ENCODE measurements around the gene FAAP20.

Gene FAAP20

GRCh38 chr1:2194319-2194897 lies at the start of gene FAAP20:
TSS of gene FAAP20 (minus strand) at chr1:2194772. CDS start at chr1:2194749, 23 bp downstream.
- peak; percentile 42 to 56 for DNase-seq (ENCODE audit: low read depth in 2 of 2)

- no peak for DNase-seq (ENCODE audit: low read depth in 2 of 2)
Observed at GRCh38 chr1:2242814-2243725, 48.5 kb upstream of the FAAP20 start.

GRCh38 chr1:2241820-2242219 lies 47.2 kb upstream of the FAAP20 start:
- no peak for DNase-seq (ENCODE audit: low read depth in 2 of 2)

GRCh38 chr1:2240270-2241156 lies 45.9 kb upstream of the FAAP20 start:
- DNase-seq (ENCODE audit: low read depth in 2 of 2): no peak

- DNase-seq (ENCODE audit: low read depth in 2 of 2): no peak
Observed at GRCh38 chr1:2239384-2239985, 44.9 kb upstream of the FAAP20 start.

GRCh38 chr1:2239013-2239370 lies 44.4 kb upstream of the FAAP20 start:
- no peak for DNase-seq (ENCODE audit: low read depth in 2 of 2)

- no peak for DNase-seq (ENCODE audit: low read depth in 2 of 2)
Observed at GRCh38 chr1:2238361-2239012, 43.9 kb upstream of the FAAP20 start.

GRCh38 chr1:2237773-2238172 lies 43.2 kb upstream of the FAAP20 start:
- no peak for DNase-seq (ENCODE audit: low read depth in 2 of 2)

GRCh38 chr1:2236695-2237677 lies 42.4 kb upstream of the FAAP20 start:
- no peak for DNase-seq (ENCODE audit: low read depth in 2 of 2)

GRCh38 chr1:2235300-2235998 lies 40.9 kb upstream of the FAAP20 start:
- no peak for DNase-seq (ENCODE audit: low read depth in 2 of 2)

GRCh38 chr1:2234762-2235113 lies 40.2 kb upstream of the FAAP20 start:
- DNase-seq (ENCODE audit: low read depth in 2 of 2): no peak

GRCh38 chr1:2233997-2234761 lies 39.6 kb upstream of the FAAP20 start:
- peak; percentile 47 to 66 for DNase-seq (ENCODE audit: low read depth in 2 of 2)

GRCh38 chr1:2233468-2233867 lies 38.9 kb upstream of the FAAP20 start:
- no peak for DNase-seq (ENCODE audit: low read depth in 2 of 2)

- no peak for DNase-seq (ENCODE audit: low read depth in 2 of 2)
Observed at GRCh38 chr1:2232916-2233438, 38.4 kb upstream of the FAAP20 start.

GRCh38 chr1:2232255-2232915 lies 37.8 kb upstream of the FAAP20 start:
- no peak for DNase-seq (ENCODE audit: low read depth in 2 of 2)

GRCh38 chr1:2231532-2232254 lies 37.1 kb upstream of the FAAP20 start:
- DNase-seq (ENCODE audit: low read depth in 2 of 2): peak in 1 of 2 donors; percentile 40

GRCh38 chr1:2230781-2231531 lies 36.4 kb upstream of the FAAP20 start:
- no peak for DNase-seq (ENCODE audit: low read depth in 2 of 2)
